ENCODE results near the gene CLINT1. TPM values are rescaled to one million over a fixed set of nuclear protein-coding genes. Genes with fewer than 3 reads are reported as not detected.

Gene CLINT1
- total RNA-seq, 1 donor from 2014 or later: 126 TPM

- intact Hi-C loops (cut with DNase I): no loop called here
- no peak for DNase-seq (ENCODE audit: extremely low spot score in 2 of 2)
- TF ChIP-seq POLR2AphosphoS5 (IDR thresholded peaks at IDR 0.05; ENCODE audit: insufficient read depth in 1 of 2, low read depth in 1 of 2): no peak
- TF ChIP-seq CTCF (IDR thresholded peaks at IDR 0.05): no peak
- no peak for TF ChIP-seq POLR2A (IDR thresholded peaks at IDR 0.05)
- H3K9me3 ChIP-seq: no peaks in the 10 kb centered on the region
- H3K27me3 ChIP-seq: no peaks in the 10 kb centered on the region
- no peak overlapping the region for H3K4me3 ChIP-seq
- H3K27ac ChIP-seq: no peak overlapping the region
- no peaks in the 10 kb centered on the region for H3K4me1 ChIP-seq
- no peaks in the 10 kb centered on the region for H3K36me3 ChIP-seq
Observed at GRCh38 chr5:157835041-157835440, 23.9 kb downstream of the CLINT1 start.

DNA sequence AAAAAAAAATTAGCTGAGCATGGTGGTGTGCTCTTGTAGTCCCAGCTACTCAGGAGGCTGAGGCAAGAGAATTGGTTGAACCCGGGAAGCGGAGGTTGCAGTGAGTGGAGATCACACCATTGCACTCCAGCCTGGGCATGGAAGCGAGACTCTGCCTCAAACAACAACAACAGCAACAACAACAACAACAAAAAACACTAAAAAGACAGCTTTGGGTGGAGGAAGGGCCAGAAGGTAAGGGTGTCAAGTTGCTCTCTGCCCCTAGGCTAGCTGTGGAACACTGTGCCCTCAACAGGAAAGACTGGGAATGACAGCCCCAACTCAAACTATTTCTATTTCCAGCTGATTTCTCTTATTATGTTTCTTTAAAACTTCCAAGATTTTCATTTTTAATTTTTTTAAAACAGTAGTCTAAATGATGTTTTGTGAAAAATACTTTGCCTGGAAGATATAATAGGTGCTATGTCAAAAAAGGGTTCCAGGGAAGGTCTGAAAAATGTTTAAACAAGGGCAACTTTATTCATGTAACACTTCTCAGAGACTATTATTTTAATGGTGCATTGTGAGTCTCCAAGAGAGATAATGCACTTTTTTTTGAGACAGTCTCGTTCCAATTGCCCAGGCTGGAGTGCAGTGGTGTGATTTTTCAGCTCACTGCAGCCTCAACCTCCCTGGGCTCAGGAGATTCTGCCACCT lies 29.9 kb downstream of the CLINT1 start:
- Histone ChIP-seq H3K9me3 (no peaks in the 10 kb centered on the region), H3K27ac (no peak overlapping the region), H3K27me3 (no peaks in the 10 kb centered on the region), H3K36me3 (no peaks in the 10 kb centered on the region), H3K4me1 (peaks cover 35% of the 10 kb centered on the region), H3K4me3 (no peak overlapping the region)
- intact Hi-C loops (cut with DNase I): no loop called here
- no peak for TF ChIP-seq CTCF (IDR thresholded peaks at IDR 0.05)
- TF ChIP-seq POLR2A (IDR thresholded peaks at IDR 0.05): no peak
- TF ChIP-seq POLR2AphosphoS5 (IDR thresholded peaks at IDR 0.05; ENCODE audit: insufficient read depth in 1 of 2, low read depth in 1 of 2): no peak
- no peak for DNase-seq (ENCODE audit: extremely low spot score in 2 of 2)

- intact Hi-C loops (cut with DNase I): no loop called here
- peaks cover 35% of the 10 kb centered on the region for H3K4me1 ChIP-seq
- TF ChIP-seq POLR2A (IDR thresholded peaks at IDR 0.05): no peak
- no peak for TF ChIP-seq POLR2AphosphoS5 (IDR thresholded peaks at IDR 0.05; ENCODE audit: insufficient read depth in 1 of 2, low read depth in 1 of 2)
- no peak for TF ChIP-seq CTCF (IDR thresholded peaks at IDR 0.05)
Observed at GRCh38 chr5:157828105-157828943, 30.6 kb downstream of the CLINT1 start.

DNA sequence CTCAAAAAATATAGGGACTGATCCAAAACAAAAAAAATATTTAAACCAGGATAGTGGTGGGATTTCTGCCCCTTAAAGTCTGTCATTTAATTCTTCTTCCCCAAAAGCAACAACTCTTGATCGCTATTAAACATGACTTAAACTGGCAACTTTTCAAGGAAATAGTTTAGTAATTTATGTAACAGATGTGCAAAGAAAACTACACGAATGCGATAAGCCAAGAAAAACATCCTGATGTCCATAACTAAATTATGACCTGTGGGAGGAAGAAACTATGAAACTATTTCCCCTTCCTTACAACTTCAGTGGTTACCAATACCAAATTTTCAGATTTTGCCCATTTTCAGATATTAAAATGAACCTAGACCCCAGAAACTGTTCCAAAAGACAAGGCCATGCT lies 31.5 kb downstream of the CLINT1 start:
- peak overlapping the region; percentile 4 for H3K27ac ChIP-seq
- intact Hi-C loops (cut with DNase I): no loop called here
- peaks cover 35% of the 10 kb centered on the region for H3K4me1 ChIP-seq

More at GRCh38 chr5:157828105-157828943, 30.6 kb downstream of the CLINT1 start:
- H3K9me3 ChIP-seq: no peaks in the 10 kb centered on the region
- peak overlapping the region; percentile 4 for H3K27ac ChIP-seq
- no peaks in the 10 kb centered on the region for H3K27me3 ChIP-seq
- no peak for DNase-seq (ENCODE audit: extremely low spot score in 2 of 2)
- no peak overlapping the region for H3K4me3 ChIP-seq
- no peaks in the 10 kb centered on the region for H3K36me3 ChIP-seq

More for the DNA sequence above, 31.5 kb downstream of the CLINT1 start:
- TF ChIP-seq CTCF (IDR thresholded peaks at IDR 0.05) (no peak), POLR2A (IDR thresholded peaks at IDR 0.05) (no peak), POLR2AphosphoS5 (IDR thresholded peaks at IDR 0.05; ENCODE audit: insufficient read depth in 1 of 2, low read depth in 1 of 2) (no peak)
- Histone ChIP-seq H3K27me3 (no peaks in the 10 kb centered on the region), H3K36me3 (no peaks in the 10 kb centered on the region), H3K4me3 (no peak overlapping the region), H3K9me3 (no peaks in the 10 kb centered on the region)
- no peak for DNase-seq (ENCODE audit: extremely low spot score in 2 of 2)
